Trophoblast cell (in vitro differentiated cells and primary cell): ENCODE measurements around the gene PLCB2.

Source experiments
- DNase-seq, 2 donors: peaks; one replicate each; pipeline ENCODE4 v3.0.0-alpha.2; 2016
- H2AFZ ChIP-seq: 2 replicates; pipeline ENCODE4 v1.6.1; 2013; ENCODE audit warnings: low read length, moderate library complexity, mild to moderate bottlenecking; ENCODE audit not compliant: insufficient read depth, poor library complexity
- H2AK5ac ChIP-seq: 2 replicates; pipeline ENCODE4 v1.6.1; 2013; ENCODE audit warnings: mild to moderate bottlenecking, low read length
- H2BK120ac ChIP-seq: 2 replicates; pipeline ENCODE4 v1.6.1; 2013; ENCODE audit warnings: low read length, mild to moderate bottlenecking, moderate library complexity; ENCODE audit not compliant: insufficient read depth, poor library complexity
- H2BK12ac ChIP-seq: 2 replicates; pipeline ENCODE4 v1.6.1; 2013; ENCODE audit warnings: mild to moderate bottlenecking, low read length, moderate library complexity
- H2BK5ac ChIP-seq: 2 replicates; pipeline ENCODE4 v1.6.1; 2013; ENCODE audit warnings: low read length, low read depth, moderate library complexity, mild to moderate bottlenecking; ENCODE audit not compliant: poor library complexity
- H3K14ac ChIP-seq: 2 replicates; pipeline ENCODE4 v1.6.1; 2013; ENCODE audit warnings: mild to moderate bottlenecking, low read length
- H3K18ac ChIP-seq: 2 replicates; pipeline ENCODE4 v1.6.1; 2013; ENCODE audit warnings: mild to moderate bottlenecking, low read length
- H3K23ac ChIP-seq: 2 replicates; pipeline ENCODE4 v1.6.1; 2013; ENCODE audit warnings: low read length
- H3K27ac ChIP-seq: 2 replicates; pipeline ENCODE4 v1.5.1; 2013; ENCODE audit warnings: low read depth, mild to moderate bottlenecking, inconsistent platforms, low read length, moderate library complexity
- H3K27me3 ChIP-seq: 2 replicates; pipeline ENCODE4 v1.6.1; 2013; ENCODE audit warnings: inconsistent platforms, mild to moderate bottlenecking, low read length, moderate library complexity; ENCODE audit not compliant: insufficient read depth
- H3K36me3 ChIP-seq, 2 experiments: 1 replicate in 1 of 2; 2 replicates in 1 of 2; pipeline ENCODE4 v1.6.1; 2013; ENCODE audit warnings: low read length in 2 of 2, mild to moderate bottlenecking in 2 of 2, moderate library complexity in 1 of 2; ENCODE audit not compliant: insufficient read depth in 2 of 2, control insufficient read depth in 1 of 2
- H3K4ac ChIP-seq: 2 replicates; pipeline ENCODE4 v1.6.1; 2013; ENCODE audit warnings: low read depth, mild to moderate bottlenecking, low read length, moderate library complexity
- H3K4me1 ChIP-seq, 2 experiments: 1 replicate in 1 of 2; 2 replicates in 1 of 2; pipeline ENCODE4 v1.6.1; 2013; ENCODE audit warnings: low read length in 2 of 2, mild to moderate bottlenecking in 2 of 2, moderate library complexity in 1 of 2; ENCODE audit not compliant: insufficient read depth in 2 of 2, control insufficient read depth in 1 of 2
- H3K4me2 ChIP-seq: 2 replicates; pipeline ENCODE4 v1.6.1; 2013; ENCODE audit warnings: inconsistent platforms, mild to moderate bottlenecking, low read length, moderate library complexity
- H3K4me3 ChIP-seq: 2 replicates; pipeline ENCODE4 v1.5.1; 2013; ENCODE audit warnings: mild to moderate bottlenecking, low read depth, low read length, inconsistent platforms
- H3K79me1 ChIP-seq: one replicate; pipeline ENCODE4 v1.6.1; 2013; ENCODE audit warnings: low read length
- H3K79me2 ChIP-seq: 2 replicates; pipeline ENCODE4 v1.6.1; 2013; ENCODE audit warnings: low read length, mild to moderate bottlenecking; ENCODE audit not compliant: control insufficient read depth, insufficient read depth, poor library complexity
- H3K9ac ChIP-seq: 2 replicates; pipeline ENCODE4 v1.6.1; 2013; ENCODE audit warnings: mild to moderate bottlenecking, low read length
- H3K9me3 ChIP-seq: 2 replicates; pipeline ENCODE4 v1.6.1; 2013; ENCODE audit warnings: low read depth, mild to moderate bottlenecking, control low read depth, inconsistent platforms, low read length; ENCODE audit not compliant: insufficient read depth
- H4K12ac ChIP-seq: 2 replicates; pipeline ENCODE4 v1.6.1; 2013; ENCODE audit warnings: low read depth, mild to moderate bottlenecking, low read length, moderate library complexity
- H4K8ac ChIP-seq: 2 replicates; pipeline ENCODE4 v1.6.1; 2013; ENCODE audit warnings: low read depth, mild to moderate bottlenecking, low read length, moderate library complexity
- H4K91ac ChIP-seq: one replicate; pipeline ENCODE4 v1.6.1; 2013; ENCODE audit warnings: low read depth, mild to moderate bottlenecking, low read length, moderate library complexity
- WGBS: extraction: QIAGEN DNeasy Blood & Tissue Kit; methylation state at CpG from one replicate; pipeline ENCODE4 v1.1.7; 2013; ENCODE audit warnings: missing lambda C conversion rate; ENCODE audit not compliant: insufficient read length, insufficient coverage; ENCODE audit errors: extremely low coverage; 5-methylcytosine and 5-hydroxymethylcytosine counted together

The PLCB2 gene

GRCh38 chr15:40255033-40255432, 52.7 kb downstream of the PLCB2 start:
- Histone ChIP-seq H3K4ac (no peak overlapping the region), H3K27me3 (peaks cover 4% of the 10 kb centered on the region), H3K23ac (no peak overlapping the region), H3K4me3 (no peak overlapping the region), H3K79me2 (peaks cover 9% of the 10 kb centered on the region), H2BK5ac (no peak overlapping the region), H3K4me2 (no peak overlapping the region), H2AFZ (no peak overlapping the region), H4K8ac (no peak overlapping the region), H2AK5ac (no peak overlapping the region), H3K79me1 (peaks cover 31% of the 10 kb centered on the region), H3K4me1 (peaks cover 48 to 49% of the 10 kb centered on the region in 2 experiments), H4K12ac (no peak overlapping the region), H4K91ac (peak overlapping the region; percentile 25), H3K9ac (no peak overlapping the region), H3K14ac (no peak overlapping the region), H3K18ac (no peak overlapping the region), H3K9me3 (no peaks in the 10 kb centered on the region), H2BK120ac (no peak overlapping the region), H3K36me3 (no peaks in the 10 kb centered on the region), H3K27ac (no peak overlapping the region), H2BK12ac (no peak overlapping the region)
- no peak for DNase-seq
- no CpG with 5 or more reads among the region's 4 CpGs for WGBS

DNA sequence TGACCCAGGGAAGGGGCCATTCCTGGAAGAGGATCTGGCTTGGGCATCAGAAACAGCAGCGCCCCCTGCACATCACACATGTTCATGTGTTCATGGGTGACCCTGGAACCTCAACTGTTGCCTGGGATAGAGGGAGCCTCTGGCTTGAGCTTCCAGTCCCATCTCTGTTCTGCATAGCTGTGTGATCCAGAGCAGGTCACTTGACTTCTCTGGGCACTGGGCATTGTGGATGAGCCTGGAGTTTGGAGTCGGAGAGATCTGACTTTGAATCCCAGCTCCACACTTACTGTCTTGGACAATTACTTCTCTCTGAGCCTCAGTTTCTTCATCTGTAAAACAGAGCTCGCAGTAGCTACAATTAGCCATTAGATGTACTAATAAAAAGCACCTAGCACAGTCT, 53.3 kb downstream of the PLCB2 start:
- H3K9ac ChIP-seq = no peak overlapping the region
- no peak overlapping the region for H3K27ac ChIP-seq
- no peak overlapping the region for H2BK12ac ChIP-seq
- no peak overlapping the region for H2AFZ ChIP-seq
- no peak overlapping the region for H4K12ac ChIP-seq
- no peak overlapping the region for H3K14ac ChIP-seq
- no CpG with 5 or more reads among the region's 3 CpGs for WGBS
- H3K9me3 ChIP-seq = no peaks in the 10 kb centered on the region
- no peak overlapping the region for H3K4ac ChIP-seq
- H3K4me2 ChIP-seq = no peak overlapping the region
- H2BK5ac ChIP-seq = no peak overlapping the region
- H3K79me1 ChIP-seq = peaks cover 31% of the 10 kb centered on the region
- peaks cover 9% of the 10 kb centered on the region for H3K79me2 ChIP-seq
- no peak for DNase-seq
- H4K8ac ChIP-seq = no peak overlapping the region
- H3K4me3 ChIP-seq = no peak overlapping the region
- H4K91ac ChIP-seq = no peak overlapping the region
- H2BK120ac ChIP-seq = no peak overlapping the region
- H3K4me1 ChIP-seq = peaks cover 50 to 53% of the 10 kb centered on the region in 2 experiments
- no peak overlapping the region for H3K23ac ChIP-seq
- no peak overlapping the region for H2AK5ac ChIP-seq
- peaks cover 4% of the 10 kb centered on the region for H3K27me3 ChIP-seq
- H3K18ac ChIP-seq = no peak overlapping the region
- no peaks in the 10 kb centered on the region for H3K36me3 ChIP-seq

DNA sequence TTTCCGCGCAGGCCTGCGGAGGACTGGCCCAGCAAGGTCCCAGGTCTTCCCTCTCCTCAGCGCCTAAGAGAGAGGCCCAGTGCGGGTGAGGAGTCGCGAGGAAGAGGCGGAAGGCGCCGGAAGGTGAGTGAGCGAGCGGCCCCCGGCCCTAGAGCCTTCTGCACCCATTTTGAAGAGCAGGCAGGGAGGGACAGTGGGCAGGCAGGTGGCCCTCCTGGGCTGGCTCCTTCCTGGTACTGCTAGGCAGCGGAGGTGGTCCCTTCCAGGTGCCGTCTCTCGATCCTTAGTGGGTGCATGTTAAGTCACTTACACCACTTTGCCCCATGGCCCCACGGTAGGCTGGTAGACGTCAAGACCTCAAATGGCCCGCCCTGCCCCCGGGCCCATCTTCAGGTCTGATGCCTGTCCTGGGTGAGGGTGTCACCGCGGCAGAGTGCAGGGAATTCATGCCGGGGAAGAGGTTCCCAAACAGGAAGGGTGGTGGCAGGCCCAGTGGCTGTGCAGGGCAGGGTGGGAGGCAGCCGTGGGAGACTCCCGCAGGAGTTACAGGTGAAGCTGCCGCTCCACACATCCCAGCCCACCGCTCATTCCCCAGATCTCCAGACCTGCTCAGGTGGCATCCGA, 54.5 kb downstream of the PLCB2 start:
- Histone ChIP-seq H2BK12ac (peak overlapping the region; percentile 58), H3K79me2 (peaks cover 9% of the 10 kb centered on the region), H4K12ac (no peak overlapping the region), H4K91ac (peak overlapping the region; percentile 88), H3K18ac (peak overlapping the region; percentile 64), H3K79me1 (peaks cover 22% of the 10 kb centered on the region), H3K14ac (peak overlapping the region; percentile 66), H3K4me1 (peaks cover 41 to 44% of the 10 kb centered on the region in 2 experiments), H3K4me3 (peak overlapping the region; percentile 66), H2AFZ (peak overlapping the region; percentile 88), H2BK120ac (peak overlapping the region; percentile 60), H2AK5ac (peak overlapping the region; percentile 3), H3K23ac (no peak overlapping the region), H3K27ac (no peak overlapping the region), H3K4me2 (peak overlapping the region; percentile 76), H3K27me3 (peaks cover 4% of the 10 kb centered on the region), H3K36me3 (no peaks in the 10 kb centered on the region), H3K4ac (peak overlapping the region; percentile 20), H4K8ac (peak overlapping the region; percentile 25), H2BK5ac (no peak overlapping the region), H3K9me3 (no peaks in the 10 kb centered on the region), H3K9ac (no peak overlapping the region)
- DNase-seq = no peak
- no CpG with 5 or more reads among the region's 28 CpGs for WGBS

GRCh38 chr15:40252438-40253166, 55.1 kb downstream of the PLCB2 start:
- Histone ChIP-seq H2BK5ac (peak overlapping the region; percentile 13), H3K36me3 (no peaks in the 10 kb centered on the region), H3K4me2 (peak overlapping the region; percentile 76), H2BK12ac (peak overlapping the region; percentile 58), H2AK5ac (no peak overlapping the region), H4K12ac (peak overlapping the region; percentile 37), H3K4me1 (peaks cover 35 to 40% of the 10 kb centered on the region in 2 experiments), H3K9me3 (no peaks in the 10 kb centered on the region), H3K9ac (no peak overlapping the region), H3K18ac (peak overlapping the region; percentile 64), H3K4me3 (peak overlapping the region; percentile 66), H3K4ac (peak overlapping the region; percentile 64), H2BK120ac (peak overlapping the region; percentile 60), H3K23ac (no peak overlapping the region), H4K8ac (peak overlapping the region; percentile 68), H3K79me1 (peaks cover 18% of the 10 kb centered on the region), H3K27me3 (peaks cover 4% of the 10 kb centered on the region), H3K79me2 (peaks cover 9% of the 10 kb centered on the region), H4K91ac (peak overlapping the region; percentile 88), H2AFZ (peak overlapping the region; percentile 88), H3K14ac (peak overlapping the region; percentile 66), H3K27ac (no peak overlapping the region)
- peak in 1 of 2 donors; percentile 46 for DNase-seq
- WGBS = no CpG with 5 or more reads among the region's 82 CpGs
